Brain microvascular endothelial cell (primary cell): ENCODE measurements around the gene TMEM214.

ENCODE experiments used
- DNase-seq: peaks from one replicate; pipeline ENCODE4 v3.0.0-alpha.2; 2020
- H3K27ac ChIP-seq: fragments of 250-450 bp; sonication (Bioruptor Pico); 2 replicates; pipeline ENCODE4 v1.5.1; 2020; ENCODE audit warnings: mild to moderate bottlenecking, moderate library complexity
- H3K27me3 ChIP-seq: fragments of 250-450 bp; sonication (Bioruptor Pico); replicated peaks from 2 replicates; pipeline ENCODE4 v1.5.1; 2020; ENCODE audit warnings: mild to moderate bottlenecking
- H3K36me3 ChIP-seq: fragments of 250-450 bp; sonication (Bioruptor Pico); replicated peaks from 2 replicates; pipeline ENCODE4 v1.5.1; 2020; ENCODE audit warnings: mild to moderate bottlenecking
- H3K4me3 ChIP-seq: 2 replicates; pipeline ENCODE4 v1.5.1; 2011; ENCODE audit warnings: low read depth, mild to moderate bottlenecking, control low read depth, low read length, moderate library complexity
- in situ Hi-C: cut with HindIII; loops from 2 replicates; pipeline ENCODE4 v1.10.0; 2017; ENCODE audit warnings: low sequenced_read_pairs, low pct_ligation_motif_present
- TF ChIP-seq, protein P1 (sequence below): IDR thresholded peaks from 2 replicates; pipeline ENCODE4 v1.5.1; 2011; ENCODE audit warnings: low read depth, mild to moderate bottlenecking, moderate library complexity, low read length, control low read depth, inconsistent platforms; ENCODE audit errors: missing control alignments

TMEM214 gene

DNA sequence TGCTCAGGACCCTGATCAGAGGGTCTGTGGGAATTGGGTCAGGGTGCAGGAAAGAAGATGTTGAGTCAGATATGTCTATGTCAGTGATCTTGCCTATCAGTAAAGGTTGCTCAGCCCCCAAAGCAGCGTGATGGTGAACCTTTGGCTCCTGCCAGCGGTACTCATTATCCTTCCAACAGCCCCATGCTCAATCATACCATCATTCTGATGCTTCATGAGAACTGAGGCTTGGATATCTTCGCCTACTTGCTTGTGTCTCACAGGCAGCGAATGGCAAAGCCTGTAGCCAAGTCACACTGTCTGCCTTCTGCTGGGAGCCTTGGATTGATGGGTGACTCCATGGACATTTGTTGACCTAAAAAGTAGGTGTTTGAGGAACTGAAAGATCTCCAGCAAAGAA is 19.0 kb upstream of the TMEM214 start:
- in situ Hi-C loops = no loop called here
- Histone ChIP-seq H3K27me3 (no peaks in the 10 kb centered on the region), H3K4me3 (no peak overlapping the region), H3K36me3 (no peaks in the 10 kb centered on the region), H3K27ac (no peak overlapping the region)
- DNase-seq = no peak
- TF ChIP-seq, protein P1, sequence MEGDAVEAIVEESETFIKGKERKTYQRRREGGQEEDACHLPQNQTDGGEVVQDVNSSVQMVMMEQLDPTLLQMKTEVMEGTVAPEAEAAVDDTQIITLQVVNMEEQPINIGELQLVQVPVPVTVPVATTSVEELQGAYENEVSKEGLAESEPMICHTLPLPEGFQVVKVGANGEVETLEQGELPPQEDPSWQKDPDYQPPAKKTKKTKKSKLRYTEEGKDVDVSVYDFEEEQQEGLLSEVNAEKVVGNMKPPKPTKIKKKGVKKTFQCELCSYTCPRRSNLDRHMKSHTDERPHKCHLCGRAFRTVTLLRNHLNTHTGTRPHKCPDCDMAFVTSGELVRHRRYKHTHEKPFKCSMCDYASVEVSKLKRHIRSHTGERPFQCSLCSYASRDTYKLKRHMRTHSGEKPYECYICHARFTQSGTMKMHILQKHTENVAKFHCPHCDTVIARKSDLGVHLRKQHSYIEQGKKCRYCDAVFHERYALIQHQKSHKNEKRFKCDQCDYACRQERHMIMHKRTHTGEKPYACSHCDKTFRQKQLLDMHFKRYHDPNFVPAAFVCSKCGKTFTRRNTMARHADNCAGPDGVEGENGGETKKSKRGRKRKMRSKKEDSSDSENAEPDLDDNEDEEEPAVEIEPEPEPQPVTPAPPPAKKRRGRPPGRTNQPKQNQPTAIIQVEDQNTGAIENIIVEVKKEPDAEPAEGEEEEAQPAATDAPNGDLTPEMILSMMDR = no peak

DNA sequence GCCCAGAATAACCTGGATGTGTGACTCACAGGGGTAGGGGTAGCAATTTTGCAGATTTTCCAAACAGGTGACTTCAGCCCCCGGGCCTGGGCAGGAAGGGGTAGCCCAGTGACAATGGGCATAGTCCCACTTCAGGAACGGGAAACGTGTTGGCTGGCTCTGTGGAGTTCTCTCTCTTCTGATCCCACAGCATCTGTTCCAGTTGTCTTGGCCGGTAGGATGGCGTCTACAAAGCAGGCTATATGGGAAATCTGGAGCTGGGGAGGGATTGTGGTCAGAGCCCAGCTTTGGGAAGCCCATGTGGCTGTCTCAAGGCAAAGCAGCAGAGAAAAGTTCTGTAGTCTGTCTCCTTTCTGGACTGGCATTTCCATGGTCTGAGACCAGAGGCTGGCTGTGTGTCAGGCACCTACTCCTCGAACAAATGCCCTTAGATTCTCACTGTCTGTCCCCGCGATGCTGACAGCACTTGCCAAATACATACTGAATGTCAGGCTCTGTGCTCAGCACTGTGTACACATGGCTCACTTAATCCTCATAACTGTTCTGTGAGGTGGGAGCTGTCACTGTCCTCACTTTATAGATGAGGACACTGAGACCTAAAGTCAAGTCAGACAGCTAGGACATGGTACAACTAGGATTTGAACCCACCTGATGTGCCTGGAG is 17.9 kb upstream of the TMEM214 start:
- no peaks in the 10 kb centered on the region for H3K27me3 ChIP-seq
- H3K36me3 ChIP-seq = no peaks in the 10 kb centered on the region
- TF ChIP-seq, protein P1 = no peak
- no peak overlapping the region for H3K27ac ChIP-seq
- in situ Hi-C loops = no loop called here
- no peak overlapping the region for H3K4me3 ChIP-seq
- no peak for DNase-seq

GRCh38 chr2:27016801-27017325 is 15.9 kb upstream of the TMEM214 start:
- TF ChIP-seq, protein P1 = peak; percentile 78
- peak; percentile 62 for DNase-seq
- H3K27ac ChIP-seq = no peak overlapping the region
- no peak overlapping the region for H3K4me3 ChIP-seq
- H3K36me3 ChIP-seq = no peaks in the 10 kb centered on the region
- in situ Hi-C loops = no loop called here
- no peaks in the 10 kb centered on the region for H3K27me3 ChIP-seq

DNA sequence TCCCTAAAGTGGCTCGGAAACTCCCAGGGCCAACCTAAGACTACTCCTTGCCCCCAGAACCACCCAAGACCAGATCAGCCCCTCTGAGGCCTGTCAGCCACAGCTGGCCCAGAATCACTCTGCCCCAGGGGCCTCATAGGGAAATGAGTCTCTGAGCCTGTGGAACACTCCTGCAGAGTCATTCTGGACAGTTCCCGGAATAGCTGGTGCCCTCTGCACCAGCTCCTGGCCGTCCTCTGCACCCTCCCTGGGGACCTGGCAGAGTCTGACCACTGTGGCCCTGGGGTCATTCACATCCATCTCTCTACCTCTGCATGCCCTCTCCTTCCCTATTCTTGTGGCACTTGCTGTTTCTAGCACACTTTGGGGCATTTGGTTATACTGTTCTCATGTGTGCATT is 14.6 kb upstream of the TMEM214 start:
- TF ChIP-seq, protein P1 = no peak

GRCh38 chr2:27019459-27019858 is 13.3 kb upstream of the TMEM214 start:
- H3K4me3 ChIP-seq = no peak overlapping the region
- H3K36me3 ChIP-seq = peaks cover 5% of the 10 kb centered on the region
- in situ Hi-C loops = no loop called here
- H3K27ac ChIP-seq = no peak overlapping the region
- TF ChIP-seq, protein P1 = no peak
- no peaks in the 10 kb centered on the region for H3K27me3 ChIP-seq
- DNase-seq = no peak

More for the DNA sequence above, 14.6 kb upstream of the TMEM214 start:
- H3K36me3 ChIP-seq = peaks cover 4% of the 10 kb centered on the region
- DNase-seq = no peak
- no peak overlapping the region for H3K4me3 ChIP-seq
- in situ Hi-C loops = no loop called here
- no peak overlapping the region for H3K27ac ChIP-seq
- H3K27me3 ChIP-seq = no peaks in the 10 kb centered on the region
